Measurements from ENCODE around the gene RORC.
"Not testable (repeated sequence)": the region's sequence is repeated elsewhere in the genome, so short reads cannot be mapped to it uniquely, and the experiment has no call there.

The RORC gene

DNA sequence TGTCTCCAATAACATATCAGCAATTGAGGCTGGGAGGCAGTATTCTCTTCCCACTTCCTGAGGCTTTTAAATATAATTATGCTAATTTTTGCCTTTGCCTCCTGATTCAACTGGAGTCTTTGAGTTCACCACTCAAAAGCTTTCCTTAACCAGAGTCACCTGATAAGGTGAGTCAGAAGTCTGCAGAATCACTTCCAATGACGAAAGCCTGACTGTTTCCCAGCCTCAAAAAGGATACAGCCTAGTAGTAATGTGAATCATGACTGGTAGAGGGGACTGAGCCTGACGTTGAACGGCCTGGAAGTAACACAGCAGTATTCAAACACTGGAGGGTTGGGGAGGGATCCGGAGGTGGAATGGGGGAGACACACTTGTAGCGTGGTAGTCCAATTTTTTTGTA lies 57.9 kb downstream of the RORC start:
- no peak overlapping the region for H3K4me3 ChIP-seq (ENCODE audit: low read depth, low read length)
- TF ChIP-seq, protein P1, sequence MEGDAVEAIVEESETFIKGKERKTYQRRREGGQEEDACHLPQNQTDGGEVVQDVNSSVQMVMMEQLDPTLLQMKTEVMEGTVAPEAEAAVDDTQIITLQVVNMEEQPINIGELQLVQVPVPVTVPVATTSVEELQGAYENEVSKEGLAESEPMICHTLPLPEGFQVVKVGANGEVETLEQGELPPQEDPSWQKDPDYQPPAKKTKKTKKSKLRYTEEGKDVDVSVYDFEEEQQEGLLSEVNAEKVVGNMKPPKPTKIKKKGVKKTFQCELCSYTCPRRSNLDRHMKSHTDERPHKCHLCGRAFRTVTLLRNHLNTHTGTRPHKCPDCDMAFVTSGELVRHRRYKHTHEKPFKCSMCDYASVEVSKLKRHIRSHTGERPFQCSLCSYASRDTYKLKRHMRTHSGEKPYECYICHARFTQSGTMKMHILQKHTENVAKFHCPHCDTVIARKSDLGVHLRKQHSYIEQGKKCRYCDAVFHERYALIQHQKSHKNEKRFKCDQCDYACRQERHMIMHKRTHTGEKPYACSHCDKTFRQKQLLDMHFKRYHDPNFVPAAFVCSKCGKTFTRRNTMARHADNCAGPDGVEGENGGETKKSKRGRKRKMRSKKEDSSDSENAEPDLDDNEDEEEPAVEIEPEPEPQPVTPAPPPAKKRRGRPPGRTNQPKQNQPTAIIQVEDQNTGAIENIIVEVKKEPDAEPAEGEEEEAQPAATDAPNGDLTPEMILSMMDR (IDR thresholded peaks at IDR 0.05; ENCODE audit: low read depth, low read length): no peak

- not testable (repeated sequence) for H3K4me3 ChIP-seq (ENCODE audit: low read depth, low read length)
Observed at GRCh38 chr1:151769270-151769669, 62.3 kb downstream of the RORC start.

- not testable (repeated sequence) for H3K4me3 ChIP-seq (ENCODE audit: low read depth, low read length)
Observed at GRCh38 chr1:151768351-151769066, 63.1 kb downstream of the RORC start.

DNA sequence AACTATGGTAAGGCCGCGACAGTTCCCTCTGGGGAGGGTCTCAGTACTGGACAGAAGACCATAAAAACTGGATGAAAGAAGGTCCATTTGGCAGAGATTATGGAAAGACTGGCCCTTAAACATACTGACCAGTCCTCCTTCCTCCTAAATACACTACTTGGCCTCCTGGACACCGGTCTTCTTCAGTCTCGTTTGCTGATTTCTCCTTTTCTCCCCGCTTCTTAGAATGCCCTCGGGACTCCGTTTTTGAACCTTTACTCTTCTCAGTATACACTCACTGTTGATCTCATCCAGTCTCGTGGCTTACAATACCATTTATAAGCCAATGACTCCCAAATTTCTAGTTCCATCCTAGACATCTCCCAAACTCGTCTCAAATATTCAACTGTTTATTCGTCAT lies 67.6 kb downstream of the RORC start:
- TF ChIP-seq, protein P1 (IDR thresholded peaks at IDR 0.05; ENCODE audit: low read depth, low read length): no peak
- H3K4me3 ChIP-seq (ENCODE audit: low read depth, low read length): peak overlapping the region; percentile 83

DNA sequence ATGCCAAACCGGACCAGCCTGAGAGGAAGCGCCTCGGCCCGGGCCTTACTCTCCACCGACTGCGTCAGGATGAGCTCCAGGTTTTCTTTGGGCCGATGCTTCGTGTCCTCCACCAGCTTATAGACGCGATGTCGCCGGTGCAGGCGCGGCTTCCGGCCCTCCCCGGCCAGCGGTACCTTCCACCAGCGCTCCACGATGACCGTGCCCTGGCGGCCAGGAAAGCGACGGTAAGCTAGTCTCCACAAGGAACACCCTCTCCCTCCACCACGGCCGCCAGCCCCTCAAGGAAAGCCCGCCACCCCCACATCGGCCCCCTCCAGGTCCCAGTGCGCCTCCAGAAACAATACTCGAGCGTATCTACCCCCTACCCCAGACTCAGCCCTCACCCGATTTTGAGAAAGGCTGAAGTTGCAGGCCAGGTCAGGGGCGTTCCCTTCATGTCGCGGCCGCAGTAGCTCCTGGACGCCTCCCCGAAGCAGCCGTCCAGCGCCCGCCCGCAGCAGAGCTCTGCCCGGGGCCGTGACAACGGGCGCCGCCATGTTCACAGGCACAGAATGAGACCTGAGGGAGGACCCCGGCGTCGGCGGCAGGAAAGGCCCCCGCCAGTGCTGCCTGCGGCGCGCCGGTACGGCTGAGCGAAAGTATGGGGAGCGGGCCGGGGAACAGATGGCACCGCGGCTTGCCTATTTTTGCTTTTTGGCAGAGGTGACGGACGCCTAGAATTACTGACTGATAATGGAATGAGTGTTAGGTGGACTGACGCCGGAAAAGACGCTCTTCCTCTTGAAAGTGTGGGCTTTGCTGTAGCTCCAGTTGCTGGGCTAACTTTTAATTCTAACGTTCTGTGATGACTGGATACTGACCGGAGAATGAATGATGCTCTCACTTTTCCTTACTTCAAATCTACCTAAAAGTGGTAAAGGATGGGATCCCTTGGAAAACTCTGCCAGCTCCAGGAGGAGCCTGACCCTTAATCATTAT lies 68.4 kb downstream of the RORC start, which contains the start of gene MRPL9:
MRPL9 (minus strand) TSS at position 556 of the 981 bp plus-strand sequence; CDS start at position 539, 17 bp downstream.
- TF ChIP-seq, protein P1 (IDR thresholded peaks at IDR 0.05; ENCODE audit: low read depth, low read length): no peak

GRCh38 chr1:151760597-151761385 lies 70.8 kb downstream of the RORC start:
- TF ChIP-seq, protein P1 (IDR thresholded peaks at IDR 0.05; ENCODE audit: low read depth, low read length): no peak
- no peak overlapping the region for H3K4me3 ChIP-seq (ENCODE audit: low read depth, low read length)

More for the DNA sequence above, 68.4 kb downstream of the RORC start, which contains the start of gene MRPL9:
- peak within 1 kb of the TSS; percentile 83 for H3K4me3 ChIP-seq (ENCODE audit: low read depth, low read length)

- TF ChIP-seq, protein P1 (IDR thresholded peaks at IDR 0.05; ENCODE audit: low read depth, low read length): no peak
- H3K4me3 ChIP-seq (ENCODE audit: low read depth, low read length): no peak overlapping the region
Observed at GRCh38 chr1:151759241-151759640, 72.4 kb downstream of the RORC start.
